Thyroid gland (tissue), 4 donors: ENCODE measurements around the gene HOXB1. TPM values are rescaled to one million over a fixed set of nuclear protein-coding genes. Genes with fewer than 3 reads are reported as not detected.

Source experiments
- DNase-seq, 2 donors: peaks; one replicate each; pipeline ENCODE4 v3.0.0-alpha.2; 2019
- H3K27ac ChIP-seq, 3 donors: fragments of 200-600 bp; sonication (generic); 1 replicate in 2 of 3; 2 replicates in 1 of 3; pipeline ENCODE4 v1.5.1; 2016 to 2019; ENCODE audit warnings: mild to moderate bottlenecking in 1 of 3, moderate library complexity in 1 of 3
- H3K27me3 ChIP-seq: fragments of 200-600 bp; sonication (generic); one replicate; pipeline ENCODE4 v1.5.1; 2019
- H3K36me3 ChIP-seq, 2 donors: fragments of 200-600 bp; sonication (generic); one replicate each; pipeline ENCODE4 v1.5.1; 2016 to 2019
- H3K4me1 ChIP-seq, 2 donors: fragments of 200-600 bp; sonication (generic); one replicate each; pipeline ENCODE4 v1.5.1; 2017 to 2019
- H3K4me3 ChIP-seq, 3 donors: fragments of 200-600 bp; sonication (generic); replicated peaks in 1 of 3; 1 replicate in 2 of 3; 2 replicates in 1 of 3; pipeline ENCODE4 v1.5.1; 2016; ENCODE audit warnings: mild to moderate bottlenecking in 1 of 3
- H3K9me3 ChIP-seq: fragments of 200-600 bp; sonication (generic); one replicate; pipeline ENCODE4 v1.5.1; 2017
- CTCF ChIP-seq, 6 experiments: fragments of 200-600 bp in 3 of 6; fragments of 450-650 bp in 3 of 6; sonication (generic) in 3 of 6; IDR thresholded peaks; one replicate each; pipeline ENCODE4 v1.5.1; 2016 to 2019; ENCODE audit warnings: antibody characterized with exemption in 6 of 6, mild to moderate bottlenecking in 2 of 6, inconsistent platforms in 1 of 6, moderate library complexity in 1 of 6
- POLR2A ChIP-seq, 2 donors: fragments of 450-650 bp; IDR thresholded peaks; one replicate each; pipeline ENCODE4 v1.6.1; 2017; ENCODE audit warnings: antibody characterized with exemption in 2 of 2, mild to moderate bottlenecking in 2 of 2, moderate library complexity in 1 of 2
- WGBS, 2 donors: methylation state at CpG; one replicate each; pipeline ENCODE4 v1.1.5; 2017; 5-methylcytosine and 5-hydroxymethylcytosine counted together
- intact Hi-C: fragments of 100-400 bp; cut with DNase I; formaldehyde crosslinking; loops from one replicate; pipeline ENCODE4 v1.15.1; 2023
- total RNA-seq, 4 donors: library from RNA; depleted of rRNA; stranded (reverse); fragments of >200 nt; gene quantifications; one replicate each; pipeline ENCODE4 v1.2.3, GENCODE V29; 2016

Gene HOXB1
- total RNA-seq, 4 donors from 2014 or later, result not detected

DNA sequence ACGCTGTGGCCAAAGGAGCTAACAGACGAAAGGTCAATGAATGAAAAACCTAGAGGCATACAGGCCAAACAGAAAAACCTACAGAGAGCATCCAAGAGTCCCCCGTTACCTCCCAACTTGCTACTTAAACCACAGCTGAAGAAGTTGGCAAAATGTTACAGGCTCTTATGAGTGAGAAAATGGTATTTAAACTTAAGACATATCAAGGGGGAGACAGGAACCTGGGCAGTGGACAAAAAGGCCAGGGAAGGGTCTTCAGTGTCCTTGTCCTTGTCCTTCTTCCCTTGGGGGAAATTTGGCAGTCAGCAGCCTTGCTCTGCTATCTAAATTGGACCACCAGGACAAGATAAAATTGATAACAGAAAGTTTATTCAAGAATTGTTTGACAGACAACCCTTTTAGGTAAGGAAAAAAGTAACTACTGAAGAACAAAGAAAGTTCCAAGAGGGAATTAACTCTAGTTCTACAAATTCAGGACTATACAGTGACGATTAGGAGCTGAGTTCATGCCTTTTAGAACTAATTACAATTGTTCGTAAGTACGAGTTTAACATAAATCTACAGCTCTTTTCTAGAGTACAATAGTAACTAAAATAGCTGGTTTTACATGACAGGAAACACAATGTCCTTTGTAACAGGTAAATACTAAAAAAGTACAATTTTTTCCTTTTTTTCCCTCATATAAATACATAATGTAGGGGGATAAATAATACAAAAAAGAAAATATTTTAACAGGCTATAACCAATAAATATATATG, 17.9 kb upstream of the HOXB1 start:
- Histone ChIP-seq H3K36me3 (no peaks in the 10 kb centered on the region), H3K4me3 (no peak overlapping the region), H3K4me1 (no peaks in the 10 kb centered on the region), H3K27ac (no peak overlapping the region), H3K9me3 (no peaks in the 10 kb centered on the region), H3K27me3 (peaks cover 52% of the 10 kb centered on the region)
- intact Hi-C loops, result no loop called here
- no peak for DNase-seq
- WGBS, 2 donors, result 34 to 35% methylated on average over 6 of the region's 6 CpGs
- no peak for TF ChIP-seq POLR2A (IDR thresholded peaks at IDR 0.05)
- no peak for TF ChIP-seq CTCF (IDR thresholded peaks at IDR 0.05)

DNA sequence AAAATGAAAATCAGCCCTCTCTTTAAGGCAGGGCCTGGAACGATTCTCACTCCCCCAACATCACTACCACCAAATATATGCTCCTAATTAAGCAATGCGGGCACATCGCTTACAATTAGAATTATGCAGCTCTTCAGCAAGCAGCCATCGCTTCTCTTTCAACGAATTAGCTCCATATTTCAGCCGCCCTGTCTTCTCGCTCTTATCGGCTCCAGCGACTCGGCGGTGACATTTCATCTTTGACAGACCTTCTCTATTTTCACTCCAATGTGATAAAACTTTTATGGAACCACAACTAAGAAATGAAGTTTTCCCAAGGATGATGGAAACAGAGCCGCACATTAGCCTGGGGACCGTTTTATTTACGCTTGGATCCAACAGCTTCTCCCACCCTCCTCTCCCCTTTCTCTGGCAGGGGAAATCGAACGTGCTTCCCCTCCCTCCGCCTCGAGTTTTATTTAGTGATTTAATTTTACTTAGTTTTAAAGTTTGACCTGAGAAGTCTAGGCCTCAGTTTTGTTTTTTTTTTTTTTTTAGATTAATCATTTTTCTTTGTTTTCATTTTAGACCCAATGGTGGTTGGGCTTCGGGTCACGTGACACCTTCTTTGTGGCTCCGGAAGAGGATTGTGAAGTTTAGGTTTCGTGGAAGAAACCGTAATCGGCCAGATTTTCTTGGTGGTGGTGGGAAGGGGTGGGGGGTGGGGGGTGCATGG, 17.2 kb upstream of the HOXB1 start:
- intact Hi-C loops, result no loop called here
- H3K27me3 ChIP-seq, result peaks cover 55% of the 10 kb centered on the region
- no peaks in the 10 kb centered on the region for H3K4me1 ChIP-seq
- H3K9me3 ChIP-seq, result no peaks in the 10 kb centered on the region
- TF ChIP-seq CTCF (IDR thresholded peaks at IDR 0.05), result no peak
- no peak for TF ChIP-seq POLR2A (IDR thresholded peaks at IDR 0.05)
- peak overlapping the region in 2 of 3 donors; percentile 33 to 43 for H3K27ac ChIP-seq
- no peak overlapping the region for H3K4me3 ChIP-seq
- H3K36me3 ChIP-seq, result no peaks in the 10 kb centered on the region
- no peak for DNase-seq
- 16 to 25% methylated on average over 24 of the region's 24 CpGs for WGBS, 2 donors

DNA sequence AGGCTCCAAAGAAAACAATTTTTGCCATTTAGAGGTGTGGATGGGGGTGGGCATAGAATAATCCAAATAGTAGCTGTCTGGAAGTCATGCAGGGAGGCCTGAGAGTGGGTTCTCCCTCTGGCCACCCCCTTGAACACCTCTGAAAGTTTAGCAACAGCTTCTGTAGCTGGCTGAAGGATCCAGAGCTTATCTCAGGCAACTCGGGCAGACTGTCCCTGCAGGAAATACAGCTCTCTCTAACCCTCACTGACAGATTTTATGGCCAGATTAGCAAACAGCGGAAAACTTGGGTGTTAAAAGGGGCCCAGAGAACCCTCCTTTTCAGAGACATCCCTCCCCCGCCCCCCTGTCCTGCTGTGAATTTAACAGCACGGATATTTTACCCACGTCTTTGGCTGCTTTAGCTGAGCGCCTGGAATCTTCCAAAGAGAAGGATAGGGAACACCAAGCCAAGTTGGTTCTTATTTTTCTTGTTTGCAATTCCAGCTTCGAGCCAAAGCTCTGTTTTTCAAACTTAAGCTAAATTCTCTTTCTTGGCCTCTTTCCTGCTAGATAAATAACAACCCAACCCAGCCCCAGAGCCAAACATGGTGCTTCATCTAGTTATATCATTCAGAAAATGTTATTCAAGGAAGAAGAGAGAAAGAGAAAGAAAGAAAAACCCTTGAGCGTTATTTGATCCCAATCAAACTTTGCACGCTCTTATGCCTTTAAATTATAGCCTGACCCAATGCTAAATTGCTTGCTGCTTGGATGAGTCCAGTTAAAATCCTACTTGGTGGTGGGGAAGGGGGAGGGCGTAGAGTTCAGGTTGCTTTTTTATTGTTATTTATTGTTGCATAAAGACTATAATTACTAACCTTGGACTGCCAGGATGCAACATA, 16.4 kb upstream of the HOXB1 start:
- H3K9me3 ChIP-seq, result no peaks in the 10 kb centered on the region

GRCh38 chr17:48546137-48546923, 15.5 kb upstream of the HOXB1 start:
- DNase-seq, result no peak
- no peak for TF ChIP-seq CTCF (IDR thresholded peaks at IDR 0.05)
- TF ChIP-seq POLR2A (IDR thresholded peaks at IDR 0.05), result no peak
- H3K27ac ChIP-seq, result peak overlapping the region; percentile 43 to 78 (median 44)
- H3K4me3 ChIP-seq, result no peak overlapping the region
- no peaks in the 10 kb centered on the region for H3K4me1 ChIP-seq
- 25 to 26% methylated on average over 10 of the region's 10 CpGs for WGBS, 2 donors
- H3K36me3 ChIP-seq, result no peaks in the 10 kb centered on the region
- H3K27me3 ChIP-seq, result peaks cover 58% of the 10 kb centered on the region
- no peaks in the 10 kb centered on the region for H3K9me3 ChIP-seq
- intact Hi-C loops, result no loop called here

More for the DNA sequence above, 16.4 kb upstream of the HOXB1 start:
- H3K27me3 ChIP-seq, result peaks cover 57% of the 10 kb centered on the region
- WGBS, 2 donors, result 20 to 22% methylated on average over 10 of the region's 10 CpGs
- intact Hi-C loops, result no loop called here
- DNase-seq, result no peak
- no peaks in the 10 kb centered on the region for H3K36me3 ChIP-seq
- no peak for TF ChIP-seq CTCF (IDR thresholded peaks at IDR 0.05)
- no peak for TF ChIP-seq POLR2A (IDR thresholded peaks at IDR 0.05)
- peak overlapping the region; percentile 41 to 44 (median 43) for H3K27ac ChIP-seq
- H3K4me3 ChIP-seq, result no peak overlapping the region
- H3K4me1 ChIP-seq, result no peaks in the 10 kb centered on the region
